Vagina (tissue), 2 donors: ENCODE measurements around the gene WDR7.

Source experiments
- CTCF ChIP-seq, 3 experiments: fragments of 450-650 bp in 2 of 3; fragments of 200-600 bp in 1 of 3; sonication (generic) in 1 of 3; IDR thresholded peaks; one replicate each; pipeline ENCODE4 v1.5.1; 2017 to 2019; ENCODE audit warnings: antibody characterized with exemption in 3 of 3, mild to moderate bottlenecking in 2 of 3, moderate library complexity in 2 of 3
- POLR2A ChIP-seq, 2 donors: fragments of 450-650 bp; IDR thresholded peaks; one replicate each; pipeline ENCODE4 v1.6.1; 2017; ENCODE audit warnings: antibody characterized with exemption in 2 of 2, mild to moderate bottlenecking in 2 of 2, moderate library complexity in 2 of 2

- TF ChIP-seq CTCF (IDR thresholded peaks at IDR 0.05) (no peak), POLR2A (IDR thresholded peaks at IDR 0.05) (no peak)
Measured at GRCh38 chr18:56787390-56787789, 136.2 kb downstream of the WDR7 start.
